Measurements from ENCODE around the gene OR7G1.

The OR7G1 gene

GRCh38 chr19:9150650-9151049 lies 35.1 kb upstream of the OR7G1 start:
- no peak for TF ChIP-seq CTCF (IDR thresholded peaks at IDR 0.05; ENCODE audit: extremely low read depth, missing control alignments)
- no peak for DNase-seq (ENCODE audit: low spot score)

- DNase-seq (ENCODE audit: low spot score), result no peak
- no peak for TF ChIP-seq CTCF (IDR thresholded peaks at IDR 0.05; ENCODE audit: extremely low read depth, missing control alignments)
These were observed 34.4 kb upstream of the OR7G1 start for GRCh38 chr19:9149997-9150396.

GRCh38 chr19:9148697-9149096 lies 33.1 kb upstream of the OR7G1 start:
- DNase-seq (ENCODE audit: low spot score), result no peak
- TF ChIP-seq CTCF (IDR thresholded peaks at IDR 0.05; ENCODE audit: extremely low read depth, missing control alignments), result no peak

GRCh38 chr19:9146882-9147281 lies 31.3 kb upstream of the OR7G1 start:
- TF ChIP-seq CTCF (IDR thresholded peaks at IDR 0.05; ENCODE audit: extremely low read depth, missing control alignments), result no peak
- no peak for DNase-seq (ENCODE audit: low spot score)

- DNase-seq (ENCODE audit: low spot score), result no peak
- no peak for TF ChIP-seq CTCF (IDR thresholded peaks at IDR 0.05; ENCODE audit: extremely low read depth, missing control alignments)
These were observed 29.4 kb upstream of the OR7G1 start for GRCh38 chr19:9144920-9145319.

GRCh38 chr19:9140159-9140874 lies 24.8 kb upstream of the OR7G1 start, which contains the start of gene ZNF317:
TSS of gene ZNF317 (plus strand) at chr19:9140397. CDS start at chr19:9156017, 15,620 bp downstream.
- DNase-seq (ENCODE audit: low spot score), result peak; percentile 86
- no peak for TF ChIP-seq CTCF (IDR thresholded peaks at IDR 0.05; ENCODE audit: extremely low read depth, missing control alignments)

- DNase-seq (ENCODE audit: low spot score), result no peak
- no peak for TF ChIP-seq CTCF (IDR thresholded peaks at IDR 0.05; ENCODE audit: extremely low read depth, missing control alignments)
These were observed 24.1 kb upstream of the OR7G1 start for GRCh38 chr19:9139609-9140158.
